Uterus (tissue), 4 donors: Measurements from ENCODE around the gene MAP4K4. TPM values are rescaled to one million over a fixed set of nuclear protein-coding genes. Genes with fewer than 3 reads are reported as not detected.

Experiments
- DNase-seq, 2 donors: peaks; one replicate each; pipeline ENCODE4 v3.0.0-alpha.2; 2019 to 2020
- H3K27ac ChIP-seq, 2 donors: fragments of 200-600 bp; sonication (generic); 1 replicate in 1 of 2; 2 replicates in 1 of 2; pipeline ENCODE4 v1.5.1; 2016 to 2018
- H3K27me3 ChIP-seq, 2 donors: fragments of 200-600 bp; sonication (generic); one replicate each; pipeline ENCODE4 v1.5.1; 2018 to 2019; ENCODE audit warnings: control low read depth in 1 of 2
- H3K36me3 ChIP-seq, 2 donors: fragments of 200-600 bp; sonication (generic); one replicate each; pipeline ENCODE4 v1.5.1; 2019; ENCODE audit warnings: control low read depth in 1 of 2
- H3K4me1 ChIP-seq, 2 donors: fragments of 200-600 bp; sonication (generic); one replicate each; pipeline ENCODE4 v1.5.1; 2018 to 2019; ENCODE audit warnings: control low read depth in 1 of 2
- H3K4me3 ChIP-seq, 2 donors: fragments of 200-600 bp; sonication (generic); 1 replicate in 1 of 2; 2 replicates in 1 of 2; pipeline ENCODE4 v1.5.1; 2018 to 2019; ENCODE audit warnings: mild to moderate bottlenecking in 1 of 2
- H3K9me3 ChIP-seq, 2 donors: fragments of 200-600 bp; sonication (generic); one replicate each; pipeline ENCODE4 v1.5.1; 2019; ENCODE audit warnings: control low read depth in 1 of 2
- CTCF ChIP-seq, 4 experiments: fragments of 200-600 bp in 2 of 4; fragments of 450-650 bp in 2 of 4; sonication (generic) in 2 of 4; IDR thresholded peaks; one replicate each; pipeline ENCODE4 v1.5.1; 2016 to 2019; ENCODE audit warnings: antibody characterized with exemption in 4 of 4, mild to moderate bottlenecking in 2 of 4, moderate library complexity in 1 of 4
- POLR2A ChIP-seq, 2 donors: fragments of 450-650 bp; IDR thresholded peaks; one replicate each; pipeline ENCODE4 v1.6.1; 2016; ENCODE audit warnings: antibody characterized with exemption in 2 of 2, mild to moderate bottlenecking in 1 of 2, moderate library complexity in 1 of 2
- intact Hi-C: fragments of 100-400 bp; cut with DNase I; formaldehyde crosslinking; loops from one replicate; pipeline ENCODE4 v1.15.1; 2023; ENCODE audit warnings: low total_unique reads
- total RNA-seq, 4 donors: library from RNA; depleted of rRNA in 3 of 4; stranded (reverse); fragments of >200 nt in 3 of 4; gene quantifications; one replicate each; pipeline versions ENCODE4 v1.1.0 to v1.2.4, GENCODE V29; 2014 to 2023
- donor health status: DM: yes; HTN: yes; CAD: no.

Gene MAP4K4
- total RNA-seq, 4 donors from 2014 or later, result 17.9 to 87.2 (median 55.4) TPM

- TF ChIP-seq CTCF (IDR thresholded peaks at IDR 0.05), result no peak
- TF ChIP-seq POLR2A (IDR thresholded peaks at IDR 0.05), result no peak
- intact Hi-C loops, result no loop called here
- no peak for DNase-seq
- Histone ChIP-seq H3K4me3 (no peak overlapping the region), H3K4me1 (no peaks in the 10 kb centered on the region), H3K27me3 (no peaks in the 10 kb centered on the region), H3K27ac (no peak overlapping the region), H3K36me3 (no peaks in the 10 kb centered on the region), H3K9me3 (no peaks in the 10 kb centered on the region)
Measured at GRCh38 chr2:101870444-101870843, 172.9 kb downstream of the MAP4K4 start.

GRCh38 chr2:101871480-101871879 is 174.0 kb downstream of the MAP4K4 start:
- no peaks in the 10 kb centered on the region for H3K9me3 ChIP-seq
- intact Hi-C loops, result no loop called here
- no peaks in the 10 kb centered on the region for H3K36me3 ChIP-seq
- no peak overlapping the region for H3K4me3 ChIP-seq
- H3K27me3 ChIP-seq, result no peaks in the 10 kb centered on the region
- TF ChIP-seq CTCF (IDR thresholded peaks at IDR 0.05), result no peak
- TF ChIP-seq POLR2A (IDR thresholded peaks at IDR 0.05), result no peak
- H3K27ac ChIP-seq, result no peak overlapping the region
- DNase-seq, result no peak
- no peaks in the 10 kb centered on the region for H3K4me1 ChIP-seq

- TF ChIP-seq CTCF (IDR thresholded peaks at IDR 0.05), result no peak
- no peak for TF ChIP-seq POLR2A (IDR thresholded peaks at IDR 0.05)
- H3K4me3 ChIP-seq, result no peak overlapping the region
- no peaks in the 10 kb centered on the region for H3K36me3 ChIP-seq
- no peaks in the 10 kb centered on the region for H3K27me3 ChIP-seq
- H3K27ac ChIP-seq, result no peak overlapping the region
- no peak for DNase-seq
- intact Hi-C loops, result no loop called here
- no peaks in the 10 kb centered on the region for H3K9me3 ChIP-seq
- H3K4me1 ChIP-seq, result no peaks in the 10 kb centered on the region
Measured at GRCh38 chr2:101872480-101872879, 175.0 kb downstream of the MAP4K4 start.

- Histone ChIP-seq H3K4me3 (no peak overlapping the region), H3K4me1 (no peaks in the 10 kb centered on the region), H3K36me3 (no peaks in the 10 kb centered on the region), H3K27me3 (no peaks in the 10 kb centered on the region), H3K27ac (no peak overlapping the region), H3K9me3 (no peaks in the 10 kb centered on the region)
- DNase-seq, result no peak
- TF ChIP-seq CTCF (IDR thresholded peaks at IDR 0.05) (no peak), POLR2A (IDR thresholded peaks at IDR 0.05) (no peak)
- intact Hi-C loops, result no loop called here
Measured at GRCh38 chr2:101873543-101873942, 176.0 kb downstream of the MAP4K4 start.

- no peak for TF ChIP-seq POLR2A (IDR thresholded peaks at IDR 0.05)
- TF ChIP-seq CTCF (IDR thresholded peaks at IDR 0.05), result no peak
- H3K4me3 ChIP-seq, result no peak overlapping the region
- no peaks in the 10 kb centered on the region for H3K4me1 ChIP-seq
- H3K9me3 ChIP-seq, result no peaks in the 10 kb centered on the region
- no peaks in the 10 kb centered on the region for H3K36me3 ChIP-seq
- no peaks in the 10 kb centered on the region for H3K27me3 ChIP-seq
- no peak overlapping the region for H3K27ac ChIP-seq
- DNase-seq, result no peak
- intact Hi-C loops, result no loop called here
Measured at GRCh38 chr2:101874069-101874468, 176.6 kb downstream of the MAP4K4 start.
